ENCODE results near the gene NOTUM.

DNA sequence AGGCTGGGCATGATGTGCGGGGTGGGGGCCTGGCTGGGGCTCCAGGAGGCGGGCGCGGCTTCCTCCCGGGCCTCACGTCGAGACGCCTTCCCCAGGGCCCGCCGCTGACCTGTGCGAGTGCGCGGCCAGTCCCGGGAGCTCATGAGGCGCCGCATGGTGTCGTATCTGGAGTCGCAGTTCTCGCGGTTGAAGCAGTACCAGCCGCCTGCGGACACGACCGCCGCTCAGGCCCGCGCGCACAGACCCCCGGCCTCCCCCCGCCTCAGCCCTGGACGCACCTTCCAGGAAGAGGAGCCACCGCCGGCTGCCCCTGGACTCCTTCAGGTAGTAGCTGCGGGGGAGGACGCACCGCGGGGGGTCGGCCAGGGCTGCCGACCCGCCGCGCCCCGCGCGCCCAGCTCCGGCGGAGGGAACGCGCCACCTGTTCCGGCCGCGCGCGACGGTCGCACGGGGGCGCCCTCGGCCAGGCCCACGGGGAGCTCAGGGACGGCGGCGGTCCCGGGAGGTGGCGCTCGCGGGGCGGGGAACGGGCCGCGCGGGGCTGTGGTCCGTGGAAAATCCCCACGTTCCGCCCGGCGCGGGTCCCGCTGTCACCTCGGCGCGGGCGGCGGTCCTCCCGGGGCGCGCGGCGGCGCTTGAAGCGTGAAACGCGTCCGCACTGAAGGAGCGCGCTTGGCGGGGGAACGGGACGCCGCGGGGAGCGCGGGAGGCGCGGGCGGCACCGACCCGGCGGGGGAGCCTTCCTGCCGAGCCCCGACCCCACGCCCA lies 1.4 kb downstream of the NOTUM start:
- TF ChIP-seq, protein P1, sequence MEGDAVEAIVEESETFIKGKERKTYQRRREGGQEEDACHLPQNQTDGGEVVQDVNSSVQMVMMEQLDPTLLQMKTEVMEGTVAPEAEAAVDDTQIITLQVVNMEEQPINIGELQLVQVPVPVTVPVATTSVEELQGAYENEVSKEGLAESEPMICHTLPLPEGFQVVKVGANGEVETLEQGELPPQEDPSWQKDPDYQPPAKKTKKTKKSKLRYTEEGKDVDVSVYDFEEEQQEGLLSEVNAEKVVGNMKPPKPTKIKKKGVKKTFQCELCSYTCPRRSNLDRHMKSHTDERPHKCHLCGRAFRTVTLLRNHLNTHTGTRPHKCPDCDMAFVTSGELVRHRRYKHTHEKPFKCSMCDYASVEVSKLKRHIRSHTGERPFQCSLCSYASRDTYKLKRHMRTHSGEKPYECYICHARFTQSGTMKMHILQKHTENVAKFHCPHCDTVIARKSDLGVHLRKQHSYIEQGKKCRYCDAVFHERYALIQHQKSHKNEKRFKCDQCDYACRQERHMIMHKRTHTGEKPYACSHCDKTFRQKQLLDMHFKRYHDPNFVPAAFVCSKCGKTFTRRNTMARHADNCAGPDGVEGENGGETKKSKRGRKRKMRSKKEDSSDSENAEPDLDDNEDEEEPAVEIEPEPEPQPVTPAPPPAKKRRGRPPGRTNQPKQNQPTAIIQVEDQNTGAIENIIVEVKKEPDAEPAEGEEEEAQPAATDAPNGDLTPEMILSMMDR (IDR thresholded peaks at IDR 0.05 in 2 of 3, conservative IDR thresholded peaks at IDR 0.05 in 1 of 3; ENCODE audit: insufficient read depth in 2 of 3, low read depth in 1 of 3, low read length in 3 of 3) = peak; percentile 65 to 99 (median 99)
- no peak for TF ChIP-seq FOS (IDR thresholded peaks at IDR 0.05; ENCODE audit: extremely low read depth, insufficient read length)
